ENCODE data around the gene CHCHD3. TPM values are rescaled to one million over a fixed set of nuclear protein-coding genes. Genes with fewer than 3 reads are reported as not detected.

The CHCHD3 gene
- total RNA-seq, 1 donor from 2014 or later: 107 TPM

- peaks cover 37% of the 10 kb centered on the region for H3K4me1 Mint-ChIP-seq
- DNase-seq (ENCODE audit: low read depth, low spot score): no peak
- H3K9me3 Mint-ChIP-seq: no peaks in the 10 kb centered on the region
- no peak overlapping the region for H3K27ac Mint-ChIP-seq (ENCODE audit: unreplicated experiment)
- no peaks in the 10 kb centered on the region for H3K36me3 Mint-ChIP-seq (ENCODE audit: low read depth)
- no peak overlapping the region for H3K4me3 Mint-ChIP-seq
- no peaks in the 10 kb centered on the region for H3K27me3 Mint-ChIP-seq (ENCODE audit: low read depth)
- TF ChIP-seq, protein P1, sequence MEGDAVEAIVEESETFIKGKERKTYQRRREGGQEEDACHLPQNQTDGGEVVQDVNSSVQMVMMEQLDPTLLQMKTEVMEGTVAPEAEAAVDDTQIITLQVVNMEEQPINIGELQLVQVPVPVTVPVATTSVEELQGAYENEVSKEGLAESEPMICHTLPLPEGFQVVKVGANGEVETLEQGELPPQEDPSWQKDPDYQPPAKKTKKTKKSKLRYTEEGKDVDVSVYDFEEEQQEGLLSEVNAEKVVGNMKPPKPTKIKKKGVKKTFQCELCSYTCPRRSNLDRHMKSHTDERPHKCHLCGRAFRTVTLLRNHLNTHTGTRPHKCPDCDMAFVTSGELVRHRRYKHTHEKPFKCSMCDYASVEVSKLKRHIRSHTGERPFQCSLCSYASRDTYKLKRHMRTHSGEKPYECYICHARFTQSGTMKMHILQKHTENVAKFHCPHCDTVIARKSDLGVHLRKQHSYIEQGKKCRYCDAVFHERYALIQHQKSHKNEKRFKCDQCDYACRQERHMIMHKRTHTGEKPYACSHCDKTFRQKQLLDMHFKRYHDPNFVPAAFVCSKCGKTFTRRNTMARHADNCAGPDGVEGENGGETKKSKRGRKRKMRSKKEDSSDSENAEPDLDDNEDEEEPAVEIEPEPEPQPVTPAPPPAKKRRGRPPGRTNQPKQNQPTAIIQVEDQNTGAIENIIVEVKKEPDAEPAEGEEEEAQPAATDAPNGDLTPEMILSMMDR (conservative IDR thresholded peaks at IDR 0.05): no peak
Observed at GRCh38 chr7:133051719-133052400, 30.0 kb downstream of the CHCHD3 start.

- H3K4me3 Mint-ChIP-seq: no peak overlapping the region
- H3K27me3 Mint-ChIP-seq (ENCODE audit: low read depth): no peaks in the 10 kb centered on the region
- no peaks in the 10 kb centered on the region for H3K9me3 Mint-ChIP-seq
- H3K36me3 Mint-ChIP-seq (ENCODE audit: low read depth): no peaks in the 10 kb centered on the region
- TF ChIP-seq, protein P1 (conservative IDR thresholded peaks at IDR 0.05): peak; percentile 27
- H3K4me1 Mint-ChIP-seq: peaks cover 33% of the 10 kb centered on the region
- H3K27ac Mint-ChIP-seq (ENCODE audit: unreplicated experiment): no peak overlapping the region
- no peak for DNase-seq (ENCODE audit: low read depth, low spot score)
Observed at GRCh38 chr7:133051066-133051465, 30.8 kb downstream of the CHCHD3 start.

DNA sequence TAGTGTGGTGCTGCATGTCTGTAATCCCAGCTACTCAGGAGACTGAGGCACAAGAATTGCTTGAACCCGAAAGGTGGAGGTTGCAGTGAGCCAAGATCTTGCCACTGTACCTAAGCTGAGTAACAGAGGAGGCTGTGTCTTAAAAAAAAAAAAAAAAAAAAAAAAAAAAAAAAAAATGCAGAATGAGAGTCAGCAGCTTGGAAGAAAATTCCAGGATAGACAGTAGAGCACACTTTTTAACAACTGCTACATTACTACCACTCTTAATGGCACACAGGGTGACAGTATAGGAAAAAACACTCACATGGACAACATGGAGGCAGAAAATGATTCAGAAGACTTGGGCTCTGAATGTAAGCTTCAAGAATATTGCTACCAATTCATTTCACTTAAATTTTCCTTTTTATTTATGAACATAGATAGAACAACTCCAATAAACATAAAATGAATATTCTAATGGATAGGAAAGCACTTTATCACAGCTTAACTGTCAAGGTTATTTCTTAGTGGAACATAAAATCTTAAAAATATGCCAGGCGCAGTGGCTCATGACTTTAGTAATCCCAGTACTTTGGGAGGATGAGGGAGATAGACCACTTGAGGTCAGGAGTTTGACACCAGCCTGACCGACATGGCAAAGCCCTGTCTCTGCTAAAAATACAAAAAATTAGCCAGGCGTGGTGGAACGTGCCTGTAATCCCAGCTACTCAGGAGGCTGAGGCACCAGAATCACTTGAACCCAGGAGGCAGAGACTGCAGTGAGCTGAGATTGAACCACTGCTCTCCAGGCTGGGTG lies 31.5 kb downstream of the CHCHD3 start:
- Mint-ChIP-seq H3K36me3 (ENCODE audit: low read depth) (no peaks in the 10 kb centered on the region), H3K27ac (ENCODE audit: unreplicated experiment) (no peak overlapping the region), H3K4me3 (no peak overlapping the region), H3K9me3 (no peaks in the 10 kb centered on the region), H3K27me3 (ENCODE audit: low read depth) (no peaks in the 10 kb centered on the region), H3K4me1 (peaks cover 37% of the 10 kb centered on the region)
- no peak for DNase-seq (ENCODE audit: low read depth, low spot score)
- TF ChIP-seq, protein P1 (conservative IDR thresholded peaks at IDR 0.05): no peak

GRCh38 chr7:133048589-133048988 lies 33.3 kb downstream of the CHCHD3 start:
- Mint-ChIP-seq H3K9me3 (no peaks in the 10 kb centered on the region), H3K27ac (ENCODE audit: unreplicated experiment) (no peak overlapping the region), H3K4me3 (no peak overlapping the region), H3K36me3 (ENCODE audit: low read depth) (no peaks in the 10 kb centered on the region), H3K4me1 (peaks cover 44% of the 10 kb centered on the region), H3K27me3 (ENCODE audit: low read depth) (no peaks in the 10 kb centered on the region)
- TF ChIP-seq, protein P1 (conservative IDR thresholded peaks at IDR 0.05): no peak
- no peak for DNase-seq (ENCODE audit: low read depth, low spot score)

GRCh38 chr7:133047321-133047720 lies 34.6 kb downstream of the CHCHD3 start:
- Mint-ChIP-seq H3K4me3 (no peak overlapping the region), H3K9me3 (no peaks in the 10 kb centered on the region), H3K36me3 (ENCODE audit: low read depth) (no peaks in the 10 kb centered on the region), H3K4me1 (peaks cover 38% of the 10 kb centered on the region), H3K27ac (ENCODE audit: unreplicated experiment) (no peak overlapping the region), H3K27me3 (ENCODE audit: low read depth) (no peaks in the 10 kb centered on the region)
- TF ChIP-seq, protein P1 (conservative IDR thresholded peaks at IDR 0.05): no peak
- DNase-seq (ENCODE audit: low read depth, low spot score): no peak

Measured in neural crest cell (in vitro differentiated cells).